Peyer's patch (tissue), 4 donors: ENCODE results near the gene ZCCHC17.

Experiments
- POLR2A ChIP-seq, 2 donors: fragments of 450-650 bp; IDR thresholded peaks; one replicate each; pipeline ENCODE4 v1.5.1; 2017; ENCODE audit warnings: antibody characterized with exemption in 2 of 2, mild to moderate bottlenecking in 2 of 2, moderate library complexity in 2 of 2
- TF ChIP-seq, protein P1 (sequence below), 6 experiments: fragments of 450-650 bp in 4 of 6; fragments of 200-600 bp in 2 of 6; sonication (generic) in 1 of 6; IDR thresholded peaks; one replicate each; pipeline ENCODE4 v1.5.1; 2017 to 2019; ENCODE audit warnings: antibody characterized with exemption in 6 of 6, mild to moderate bottlenecking in 3 of 6, moderate library complexity in 1 of 6

DNA sequence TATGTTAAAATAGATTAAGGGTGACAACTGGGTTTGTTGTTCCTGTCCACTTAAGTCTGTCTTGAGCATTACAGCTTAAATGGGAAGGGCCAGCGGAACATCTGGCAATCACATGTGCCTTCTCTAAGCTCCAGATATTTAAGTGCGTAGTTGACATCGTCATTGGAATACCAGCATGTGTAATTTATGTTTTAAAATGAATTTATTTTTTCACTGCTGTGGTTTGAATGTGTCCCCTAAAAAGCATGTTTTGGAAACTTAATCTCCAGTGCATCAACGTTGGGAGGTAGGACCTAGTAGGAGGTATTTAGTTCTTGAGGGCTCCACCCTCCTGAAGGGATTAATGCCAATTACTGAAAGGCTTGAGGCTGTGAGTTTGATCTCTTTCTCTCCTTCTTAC is 13.4 kb downstream of the ZCCHC17 start:
- no peak for TF ChIP-seq POLR2A (IDR thresholded peaks at IDR 0.05)
- TF ChIP-seq, protein P1, sequence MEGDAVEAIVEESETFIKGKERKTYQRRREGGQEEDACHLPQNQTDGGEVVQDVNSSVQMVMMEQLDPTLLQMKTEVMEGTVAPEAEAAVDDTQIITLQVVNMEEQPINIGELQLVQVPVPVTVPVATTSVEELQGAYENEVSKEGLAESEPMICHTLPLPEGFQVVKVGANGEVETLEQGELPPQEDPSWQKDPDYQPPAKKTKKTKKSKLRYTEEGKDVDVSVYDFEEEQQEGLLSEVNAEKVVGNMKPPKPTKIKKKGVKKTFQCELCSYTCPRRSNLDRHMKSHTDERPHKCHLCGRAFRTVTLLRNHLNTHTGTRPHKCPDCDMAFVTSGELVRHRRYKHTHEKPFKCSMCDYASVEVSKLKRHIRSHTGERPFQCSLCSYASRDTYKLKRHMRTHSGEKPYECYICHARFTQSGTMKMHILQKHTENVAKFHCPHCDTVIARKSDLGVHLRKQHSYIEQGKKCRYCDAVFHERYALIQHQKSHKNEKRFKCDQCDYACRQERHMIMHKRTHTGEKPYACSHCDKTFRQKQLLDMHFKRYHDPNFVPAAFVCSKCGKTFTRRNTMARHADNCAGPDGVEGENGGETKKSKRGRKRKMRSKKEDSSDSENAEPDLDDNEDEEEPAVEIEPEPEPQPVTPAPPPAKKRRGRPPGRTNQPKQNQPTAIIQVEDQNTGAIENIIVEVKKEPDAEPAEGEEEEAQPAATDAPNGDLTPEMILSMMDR (IDR thresholded peaks at IDR 0.05) = no peak
